ENCODE measurements around the gene DAPK2.
"Not testable (repeated sequence)": the region's sequence is repeated elsewhere in the genome, so short reads cannot be mapped to it uniquely, and the experiment has no call there.

DAPK2 gene

DNA sequence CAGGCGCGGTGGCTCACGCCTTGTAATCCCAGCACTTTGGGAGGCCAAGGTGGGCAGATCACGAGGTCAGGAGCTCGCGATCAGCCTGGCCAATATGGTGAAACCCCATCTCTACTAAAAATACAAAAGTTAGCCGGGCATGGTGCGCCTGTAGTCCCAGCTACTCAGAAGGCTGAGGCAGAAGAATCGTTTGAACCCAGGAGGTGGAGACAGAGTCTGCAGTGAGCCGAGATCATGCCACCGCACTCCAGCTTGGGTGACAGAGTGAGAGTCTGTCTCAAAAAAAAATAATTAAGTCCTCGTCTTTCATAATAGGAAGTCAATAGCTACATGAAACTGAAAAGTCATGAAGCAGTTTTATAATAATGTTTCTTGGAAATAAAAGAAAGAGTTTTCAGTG is 7.4 kb upstream of the DAPK2 start:
- DNase-seq (ENCODE audit: low read depth in 2 of 2) = not testable (repeated sequence)

GRCh38 chr15:64052925-64053491 is 6.7 kb upstream of the DAPK2 start:
- no peak for DNase-seq (ENCODE audit: low read depth in 2 of 2)

DNA sequence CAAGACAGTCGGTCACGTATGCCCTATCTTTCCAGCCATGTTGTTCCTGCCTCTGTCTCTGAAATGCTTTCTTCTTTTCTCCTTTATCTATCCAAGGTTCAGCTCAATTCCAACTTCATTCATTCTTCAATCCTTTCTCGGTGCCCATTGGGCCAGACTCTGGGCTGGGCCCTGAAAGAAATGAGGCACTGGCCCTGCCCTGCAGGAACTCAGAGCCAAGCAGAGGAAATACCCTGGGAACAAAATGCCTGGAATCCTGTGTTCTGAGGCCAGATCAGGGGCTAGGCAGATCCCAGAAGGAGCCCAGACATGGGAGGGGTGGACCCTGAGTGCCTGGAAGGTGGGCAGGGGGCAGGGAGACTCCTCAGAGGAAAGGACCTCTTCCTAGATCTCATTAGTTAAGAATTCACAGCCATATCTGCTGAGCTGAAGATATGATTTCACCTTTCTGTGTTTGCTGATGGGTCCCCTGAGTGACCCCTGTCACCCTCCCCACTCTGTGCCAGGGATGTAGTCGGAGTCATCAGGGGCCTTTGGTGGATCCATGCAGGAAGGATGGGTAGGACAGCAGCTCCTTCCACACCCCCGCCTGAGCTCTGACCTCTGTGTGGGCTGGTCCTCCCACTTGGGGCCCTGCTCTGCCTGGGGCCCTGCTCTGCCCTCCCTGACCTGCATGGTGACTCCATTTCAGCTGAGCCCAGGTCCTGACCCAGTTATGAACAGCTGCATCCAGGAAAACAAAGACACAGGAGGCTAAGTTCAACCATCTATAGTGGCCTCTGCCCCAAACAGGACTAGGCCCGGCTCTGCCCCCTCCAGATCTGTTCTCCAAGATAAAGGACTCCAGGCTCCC is 5.3 kb upstream of the DAPK2 start:
- DNase-seq (ENCODE audit: low read depth in 2 of 2) = no peak

- DNase-seq (ENCODE audit: low read depth in 2 of 2) = no peak
Observed at GRCh38 chr15:64051093-64051402, 4.8 kb upstream of the DAPK2 start.

DNA sequence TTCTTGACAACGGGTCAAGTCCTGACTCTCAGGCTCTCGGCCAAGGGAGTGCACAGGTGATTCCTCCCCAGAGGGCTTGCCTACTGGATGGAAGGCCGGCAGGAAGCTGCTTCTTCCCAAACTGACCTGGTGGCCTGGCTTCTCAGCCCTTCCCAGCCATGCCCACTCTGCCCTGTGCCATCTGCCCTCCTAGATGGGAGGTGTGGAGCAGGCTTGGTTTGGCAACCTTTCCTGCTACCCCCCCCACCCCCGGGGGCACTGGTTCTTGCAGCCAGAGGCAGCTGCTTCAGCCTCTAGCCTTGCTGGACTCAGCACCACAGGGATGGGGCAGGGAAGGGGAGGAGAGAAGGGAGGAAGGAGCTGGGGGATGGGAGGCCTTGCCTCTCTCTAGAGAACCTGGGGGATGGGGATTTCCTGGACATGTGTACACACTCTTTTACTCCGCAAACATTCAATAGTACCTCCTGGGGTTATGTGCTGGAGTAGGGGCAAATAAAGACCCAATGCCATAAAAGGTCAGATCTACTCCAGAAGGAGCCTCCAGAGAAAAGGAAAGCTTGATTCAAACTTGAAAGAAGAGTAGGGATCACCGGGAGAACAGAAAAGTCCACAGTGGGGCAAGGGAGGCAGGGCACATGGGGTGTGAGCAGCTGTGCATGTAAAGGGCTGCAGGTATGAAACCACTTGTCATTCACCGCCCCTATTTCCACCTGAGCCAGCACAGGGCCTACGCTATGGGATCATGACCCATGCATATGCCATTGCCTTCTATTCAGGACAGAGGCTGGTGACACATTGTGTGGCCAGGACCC is 4.2 kb upstream of the DAPK2 start:
- DNase-seq (ENCODE audit: low read depth in 2 of 2) = no peak

- DNase-seq (ENCODE audit: low read depth in 2 of 2) = no peak
Observed at GRCh38 chr15:64048781-64049460, 2.6 kb upstream of the DAPK2 start.

GRCh38 chr15:64045774-64046420 is 388 bp downstream of the DAPK2 start:
- no peak for DNase-seq (ENCODE audit: low read depth in 2 of 2)

GRCh38 chr15:64045101-64045435 is 1.2 kb downstream of the DAPK2 start:
- no peak for DNase-seq (ENCODE audit: low read depth in 2 of 2)

DNA sequence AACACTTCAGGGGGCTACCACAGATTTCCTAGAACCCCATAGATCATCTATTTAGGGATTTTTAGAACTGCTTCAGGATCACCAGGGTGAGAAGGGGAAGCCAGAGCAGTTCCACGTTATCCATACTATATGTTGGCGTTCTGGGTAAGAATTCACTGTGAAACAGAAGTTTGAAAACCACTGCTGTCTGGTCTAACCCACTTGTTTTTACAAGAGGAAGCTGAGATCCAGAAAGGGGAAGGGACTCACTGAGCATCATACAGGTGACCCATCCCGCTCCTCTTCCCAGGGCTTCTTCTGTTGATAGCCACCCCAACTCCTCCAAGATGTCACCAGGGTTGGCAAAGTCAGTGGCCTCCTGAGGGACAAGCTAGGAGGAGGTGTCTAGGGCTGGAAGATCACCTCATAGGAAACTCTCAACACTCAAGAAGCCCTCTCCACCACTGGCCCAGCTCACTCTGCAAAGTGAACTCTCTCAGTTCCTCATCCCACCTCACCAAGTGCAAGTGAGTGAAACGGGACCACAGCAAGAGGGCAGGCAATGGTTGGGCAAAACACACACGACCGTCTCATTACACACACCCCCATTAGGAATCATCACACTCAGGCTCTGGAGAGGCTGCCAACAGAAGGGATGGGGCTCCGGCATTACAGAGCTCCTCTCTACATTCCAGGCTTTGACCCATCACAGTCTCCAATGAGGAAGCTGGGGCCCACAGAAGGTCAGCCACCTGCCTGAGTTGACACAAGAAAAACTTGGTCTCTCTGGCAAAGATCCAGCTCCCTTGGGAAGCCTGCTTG is 1.8 kb downstream of the DAPK2 start:
- DNase-seq (ENCODE audit: low read depth in 2 of 2) = no peak

DNA sequence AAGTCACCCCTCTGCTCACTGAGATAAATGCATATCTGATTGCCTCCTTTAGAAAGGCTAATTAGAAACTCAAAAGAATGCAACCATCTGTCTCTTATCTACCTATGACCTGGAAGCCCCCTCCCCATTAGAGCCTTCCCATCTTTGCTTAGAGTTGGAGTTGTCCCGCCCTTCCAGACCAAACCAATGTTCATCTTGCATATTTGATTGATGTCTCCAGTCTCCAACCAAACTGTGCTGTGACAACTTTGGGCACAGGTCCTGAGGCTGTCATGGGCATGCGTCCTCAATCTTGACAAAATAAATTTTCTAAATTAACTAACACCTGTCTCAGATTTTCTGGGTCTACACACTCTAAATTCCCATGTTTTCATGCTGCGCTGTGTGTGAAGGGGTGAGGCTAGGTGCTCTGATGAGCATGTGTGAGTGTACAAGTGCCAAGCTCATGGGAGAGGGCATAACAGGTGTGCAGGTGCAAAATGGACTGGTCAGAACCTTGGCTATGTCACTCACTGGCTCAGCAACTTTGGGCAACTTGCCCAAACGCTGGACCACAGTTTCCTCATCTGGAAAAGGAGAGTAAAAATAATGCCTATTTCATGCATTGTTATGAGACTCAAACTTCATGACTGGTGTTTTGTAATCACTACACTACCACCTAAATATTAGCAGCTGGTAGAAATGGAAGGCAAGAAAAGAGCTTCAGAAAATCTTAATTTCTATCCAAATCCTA is 7.2 kb downstream of the DAPK2 start:
- DNase-seq (ENCODE audit: low read depth in 2 of 2) = no peak

GRCh38 chr15:64037966-64038365 is 8.3 kb downstream of the DAPK2 start:
- no peak for DNase-seq (ENCODE audit: low read depth in 2 of 2)

DNA sequence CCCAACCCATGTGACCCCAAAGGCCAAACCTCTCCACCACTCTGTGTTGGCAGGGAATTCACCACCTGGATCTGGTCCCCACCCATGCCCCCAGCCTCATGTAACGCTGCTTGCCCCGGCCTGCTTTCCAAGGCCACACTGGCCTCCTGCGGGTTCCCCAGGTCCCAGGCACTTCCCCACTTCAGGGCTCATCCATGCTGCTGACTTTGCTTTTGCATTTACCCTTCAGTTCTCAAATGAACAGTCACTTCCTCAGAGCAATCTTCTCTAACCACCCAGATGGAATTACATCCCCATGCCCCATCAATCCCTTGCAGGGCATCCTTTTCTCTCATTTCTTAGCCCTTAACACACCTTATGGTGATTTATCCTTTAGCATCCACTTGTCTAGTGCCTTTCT is 9.2 kb downstream of the DAPK2 start:
- DNase-seq (ENCODE audit: low read depth in 2 of 2) = no peak

DNA sequence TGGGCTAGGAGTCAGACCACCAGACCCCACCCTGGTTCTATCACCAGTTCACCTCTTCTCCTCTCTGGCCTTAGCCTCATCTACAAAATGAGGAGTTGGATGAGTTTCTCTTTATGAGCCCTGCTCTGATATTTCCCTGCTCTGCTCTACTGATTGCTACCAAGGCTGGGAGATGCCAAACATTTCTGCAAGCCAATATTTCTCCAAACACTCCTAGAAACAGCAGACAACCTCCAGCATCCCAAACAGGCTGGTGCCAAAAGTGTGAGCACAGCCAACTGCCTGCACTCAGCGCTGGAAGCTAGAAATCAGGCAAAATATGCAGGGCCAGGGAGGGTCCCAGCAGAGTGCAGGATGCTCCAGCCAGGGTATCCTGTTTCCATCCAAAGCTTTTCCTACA is 10.8 kb downstream of the DAPK2 start:
- no peak for DNase-seq (ENCODE audit: low read depth in 2 of 2)

GRCh38 chr15:64034519-64034918 is 11.8 kb downstream of the DAPK2 start:
- DNase-seq (ENCODE audit: low read depth in 2 of 2) = no peak

GRCh38 chr15:64032329-64032728 is 14.0 kb downstream of the DAPK2 start:
- no peak for DNase-seq (ENCODE audit: low read depth in 2 of 2)

- DNase-seq (ENCODE audit: low read depth in 2 of 2) = no peak
Observed at GRCh38 chr15:64030123-64030522, 16.2 kb downstream of the DAPK2 start.

DNA sequence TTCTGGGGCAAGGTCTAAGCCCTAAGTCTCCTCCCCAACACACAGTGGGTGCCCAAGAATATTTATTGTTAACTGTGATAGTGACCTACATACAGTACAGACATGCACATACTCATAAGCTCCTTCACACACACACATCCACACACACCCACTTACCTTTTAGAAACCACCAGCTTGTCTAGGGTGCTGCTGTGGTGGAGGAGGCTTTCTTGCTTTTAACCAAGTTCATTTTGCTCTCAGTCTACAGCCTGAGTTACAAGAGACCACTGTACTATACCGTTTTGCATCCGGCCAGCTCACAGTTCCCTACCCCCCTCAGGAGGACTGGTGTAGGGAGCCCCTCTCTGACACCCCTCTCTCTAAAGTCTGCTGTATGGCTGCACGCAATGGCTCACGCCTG is 16.7 kb downstream of the DAPK2 start:
- no peak for DNase-seq (ENCODE audit: low read depth in 2 of 2)

DNA sequence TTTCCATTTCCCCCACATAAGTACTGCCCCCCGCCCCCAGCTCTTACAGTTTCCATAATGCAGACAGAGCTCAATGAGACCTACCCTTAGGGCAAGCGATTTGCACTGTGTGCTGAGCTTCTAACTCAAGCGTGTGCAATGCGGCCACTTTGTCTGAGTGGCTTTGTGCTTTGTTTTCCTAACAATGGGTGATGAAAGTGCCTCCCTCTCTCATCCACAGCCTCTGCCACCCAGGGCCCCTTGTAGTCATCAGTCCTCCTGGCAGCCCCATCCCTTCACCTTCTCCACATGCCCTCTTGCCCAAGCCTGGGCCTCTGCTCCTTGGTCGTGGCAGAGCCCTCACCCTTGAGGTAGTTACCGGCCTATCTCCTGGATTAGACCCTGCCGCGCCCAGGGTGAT is 17.2 kb downstream of the DAPK2 start:
- no peak for DNase-seq (ENCODE audit: low read depth in 2 of 2)

DNA sequence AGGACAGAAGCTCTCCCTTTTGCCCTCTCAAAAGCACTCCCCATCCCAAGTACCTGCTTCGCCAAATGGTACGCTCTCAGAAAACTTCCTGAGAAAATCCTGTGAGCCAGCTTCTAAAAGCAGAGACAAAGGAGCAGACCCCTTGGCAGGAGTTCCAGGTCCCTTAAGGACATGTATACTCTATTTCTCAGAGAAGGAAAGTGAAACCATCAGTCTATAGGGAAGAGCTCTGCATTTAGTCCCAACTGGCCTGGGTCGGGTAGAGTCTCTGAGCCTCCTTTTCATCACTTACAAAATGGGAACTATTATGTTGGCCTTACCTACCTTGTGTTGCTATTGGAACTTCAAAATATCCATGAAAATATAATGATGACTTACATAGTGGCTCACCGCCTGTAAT is 19.7 kb downstream of the DAPK2 start:
- DNase-seq (ENCODE audit: low read depth in 2 of 2) = no peak
